Ishikawa (cell line): Measurements from ENCODE around the gene SH3RF2.

Experiments used
- CEBPB ChIP-seq: IDR thresholded peaks from 2 replicates; pipeline ENCODE4 v1.6.1; 2012
- CREB1 ChIP-seq: IDR thresholded peaks from 2 replicates; pipeline ENCODE4 v1.6.1; 2012; ENCODE audit warnings: low read depth
- EGR1 ChIP-seq: IDR thresholded peaks from 2 replicates; pipeline ENCODE4 v1.6.1; 2012
- EP300 ChIP-seq: IDR thresholded peaks from 2 replicates; pipeline ENCODE4 v1.6.1; 2012; ENCODE audit warnings: borderline replicate concordance
- FOXM1 ChIP-seq: IDR thresholded peaks from 2 replicates; pipeline ENCODE4 v1.6.1; 2012; ENCODE audit warnings: low read depth, borderline replicate concordance
- NFIC ChIP-seq: IDR thresholded peaks from 2 replicates; pipeline ENCODE4 v1.6.1; 2012
- RAD21 ChIP-seq: IDR thresholded peaks from 2 replicates; pipeline ENCODE4 v1.6.1; 2012; ENCODE audit warnings: low read depth
- TAF1 ChIP-seq: IDR thresholded peaks from 2 replicates; pipeline ENCODE4 v1.6.1; 2012; ENCODE audit warnings: low read depth, mild to moderate bottlenecking
- TCF12 ChIP-seq: IDR thresholded peaks from 2 replicates; pipeline ENCODE4 v1.6.1; 2012; ENCODE audit warnings: low read depth
- TEAD4 ChIP-seq: IDR thresholded peaks from 2 replicates; pipeline ENCODE4 v1.6.1; 2012
- YY1 ChIP-seq: IDR thresholded peaks from 2 replicates; pipeline ENCODE4 v1.6.1; 2012; ENCODE audit warnings: low read depth
- ZBTB7A ChIP-seq: IDR thresholded peaks from 2 replicates; pipeline ENCODE4 v1.6.1; 2012; ENCODE audit warnings: low read depth
- TF ChIP-seq, protein P1 (sequence below): IDR thresholded peaks from 2 replicates; pipeline ENCODE4 v1.6.1; 2012; ENCODE audit warnings: low read depth, mild to moderate bottlenecking
- TF ChIP-seq, protein P2 (sequence below): IDR thresholded peaks from 2 replicates; pipeline ENCODE4 v1.6.1; 2012
- TF ChIP-seq, protein P3 (sequence below): IDR thresholded peaks from 2 replicates; pipeline ENCODE4 v1.6.1; 2012

The SH3RF2 gene

GRCh38 chr5:145937432-145938250 lies 1.3 kb downstream of the SH3RF2 start:
- TF ChIP-seq CEBPB (no peak), TEAD4 (no peak), CREB1 (no peak)

DNA sequence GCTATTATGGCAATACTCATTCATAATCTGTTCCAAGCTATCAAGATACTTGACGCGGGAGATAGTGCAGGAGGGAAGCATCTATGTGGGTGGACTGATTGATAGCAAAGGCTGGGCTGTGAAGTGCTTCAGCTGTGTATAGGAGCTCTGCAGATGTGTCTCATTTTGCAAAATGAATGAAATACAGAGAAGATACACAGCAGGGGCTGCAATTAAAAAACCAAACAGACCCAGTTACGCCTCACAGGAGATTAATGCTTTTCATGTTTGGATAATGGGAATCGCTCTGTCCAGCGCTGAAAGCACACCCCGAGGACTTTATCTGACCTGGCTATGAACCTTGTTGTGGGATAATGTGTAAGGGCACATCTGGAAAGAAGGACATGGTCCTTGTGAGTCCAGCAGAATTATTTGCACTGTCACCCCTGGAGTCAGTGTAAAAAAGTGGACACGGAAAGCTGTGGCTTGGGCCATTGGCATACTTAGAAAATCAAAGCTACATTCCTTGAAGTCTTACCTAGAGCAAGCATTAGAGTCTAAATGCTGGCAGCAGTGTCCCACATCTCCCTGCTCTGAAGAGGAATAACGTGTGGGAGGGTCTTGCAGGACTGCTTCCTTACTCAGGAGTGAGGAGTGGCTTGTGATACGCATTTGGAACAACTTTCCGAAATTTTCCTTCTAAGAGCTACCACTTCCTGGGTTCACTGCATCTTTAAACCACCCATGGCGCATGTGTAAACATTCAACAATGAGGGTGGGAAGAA lies 2.6 kb downstream of the SH3RF2 start:
- TF ChIP-seq, protein P1, sequence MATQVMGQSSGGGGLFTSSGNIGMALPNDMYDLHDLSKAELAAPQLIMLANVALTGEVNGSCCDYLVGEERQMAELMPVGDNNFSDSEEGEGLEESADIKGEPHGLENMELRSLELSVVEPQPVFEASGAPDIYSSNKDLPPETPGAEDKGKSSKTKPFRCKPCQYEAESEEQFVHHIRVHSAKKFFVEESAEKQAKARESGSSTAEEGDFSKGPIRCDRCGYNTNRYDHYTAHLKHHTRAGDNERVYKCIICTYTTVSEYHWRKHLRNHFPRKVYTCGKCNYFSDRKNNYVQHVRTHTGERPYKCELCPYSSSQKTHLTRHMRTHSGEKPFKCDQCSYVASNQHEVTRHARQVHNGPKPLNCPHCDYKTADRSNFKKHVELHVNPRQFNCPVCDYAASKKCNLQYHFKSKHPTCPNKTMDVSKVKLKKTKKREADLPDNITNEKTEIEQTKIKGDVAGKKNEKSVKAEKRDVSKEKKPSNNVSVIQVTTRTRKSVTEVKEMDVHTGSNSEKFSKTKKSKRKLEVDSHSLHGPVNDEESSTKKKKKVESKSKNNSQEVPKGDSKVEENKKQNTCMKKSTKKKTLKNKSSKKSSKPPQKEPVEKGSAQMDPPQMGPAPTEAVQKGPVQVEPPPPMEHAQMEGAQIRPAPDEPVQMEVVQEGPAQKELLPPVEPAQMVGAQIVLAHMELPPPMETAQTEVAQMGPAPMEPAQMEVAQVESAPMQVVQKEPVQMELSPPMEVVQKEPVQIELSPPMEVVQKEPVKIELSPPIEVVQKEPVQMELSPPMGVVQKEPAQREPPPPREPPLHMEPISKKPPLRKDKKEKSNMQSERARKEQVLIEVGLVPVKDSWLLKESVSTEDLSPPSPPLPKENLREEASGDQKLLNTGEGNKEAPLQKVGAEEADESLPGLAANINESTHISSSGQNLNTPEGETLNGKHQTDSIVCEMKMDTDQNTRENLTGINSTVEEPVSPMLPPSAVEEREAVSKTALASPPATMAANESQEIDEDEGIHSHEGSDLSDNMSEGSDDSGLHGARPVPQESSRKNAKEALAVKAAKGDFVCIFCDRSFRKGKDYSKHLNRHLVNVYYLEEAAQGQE = peak; percentile 57
- no peak for TF ChIP-seq RAD21

DNA sequence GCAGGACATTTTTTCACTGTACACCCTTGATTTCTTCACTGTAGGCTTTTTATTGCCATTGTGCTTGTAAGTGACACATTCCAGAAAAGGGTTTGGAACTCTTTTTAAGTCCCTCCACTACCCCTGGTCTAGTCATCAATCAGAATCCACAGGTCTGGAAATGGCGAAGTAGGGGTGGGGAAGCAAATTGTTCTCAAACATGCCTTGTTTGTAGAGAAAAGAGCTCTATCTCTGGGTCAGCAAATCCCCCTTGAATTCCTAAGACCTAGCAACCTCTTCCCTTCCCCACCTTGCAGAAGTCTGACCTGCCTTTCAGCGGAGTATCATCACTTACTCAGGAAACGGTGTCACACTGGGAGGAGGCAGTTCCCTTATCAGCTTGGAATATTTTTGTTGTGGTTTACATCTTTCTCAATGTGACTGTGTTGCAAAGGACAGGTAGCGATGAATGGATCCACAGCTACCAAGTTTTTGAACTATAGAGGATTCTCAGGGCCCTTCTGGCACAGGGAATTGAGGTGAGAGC lies 3.2 kb downstream of the SH3RF2 start:
- no peak for TF ChIP-seq NFIC
- no peak for TF ChIP-seq EGR1
- TF ChIP-seq CREB1 = no peak
- TF ChIP-seq CEBPB = no peak
- no peak for TF ChIP-seq FOXM1
- TF ChIP-seq YY1 = no peak
- TF ChIP-seq RAD21 = no peak
- no peak for TF ChIP-seq ZBTB7A
- TF ChIP-seq, protein P2, sequence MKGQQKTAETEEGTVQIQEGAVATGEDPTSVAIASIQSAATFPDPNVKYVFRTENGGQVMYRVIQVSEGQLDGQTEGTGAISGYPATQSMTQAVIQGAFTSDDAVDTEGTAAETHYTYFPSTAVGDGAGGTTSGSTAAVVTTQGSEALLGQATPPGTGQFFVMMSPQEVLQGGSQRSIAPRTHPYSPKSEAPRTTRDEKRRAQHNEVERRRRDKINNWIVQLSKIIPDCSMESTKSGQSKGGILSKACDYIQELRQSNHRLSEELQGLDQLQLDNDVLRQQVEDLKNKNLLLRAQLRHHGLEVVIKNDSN = no peak
- TF ChIP-seq TAF1 = no peak

DNA sequence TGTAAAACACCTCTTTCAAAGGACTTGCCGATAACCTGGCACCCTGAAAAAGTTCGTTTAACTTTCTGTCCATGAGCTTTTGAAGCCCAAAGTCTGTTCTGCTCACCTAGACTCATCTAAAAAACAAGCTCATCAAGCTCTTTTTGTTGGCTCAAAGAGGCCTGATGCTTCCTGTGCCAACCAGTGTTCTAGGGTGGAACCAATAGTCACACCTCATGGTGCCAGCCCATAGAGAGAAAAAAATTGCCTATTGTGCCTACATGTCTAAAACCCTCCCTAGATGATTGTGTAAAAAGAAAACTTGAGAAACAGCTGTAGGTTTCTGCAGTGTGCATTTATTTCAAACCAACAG lies 4.7 kb downstream of the SH3RF2 start:
- TF ChIP-seq RAD21 (no peak), TCF12 (no peak), TAF1 (no peak), CEBPB (no peak), FOXM1 (no peak), YY1 (no peak), TEAD4 (no peak), ZBTB7A (no peak), NFIC (no peak), CREB1 (no peak), EP300 (no peak)
- TF ChIP-seq, protein P1 = no peak
- TF ChIP-seq, protein P2 = no peak
- TF ChIP-seq, protein P3, sequence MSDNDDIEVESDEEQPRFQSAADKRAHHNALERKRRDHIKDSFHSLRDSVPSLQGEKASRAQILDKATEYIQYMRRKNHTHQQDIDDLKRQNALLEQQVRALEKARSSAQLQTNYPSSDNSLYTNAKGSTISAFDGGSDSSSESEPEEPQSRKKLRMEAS = no peak

DNA sequence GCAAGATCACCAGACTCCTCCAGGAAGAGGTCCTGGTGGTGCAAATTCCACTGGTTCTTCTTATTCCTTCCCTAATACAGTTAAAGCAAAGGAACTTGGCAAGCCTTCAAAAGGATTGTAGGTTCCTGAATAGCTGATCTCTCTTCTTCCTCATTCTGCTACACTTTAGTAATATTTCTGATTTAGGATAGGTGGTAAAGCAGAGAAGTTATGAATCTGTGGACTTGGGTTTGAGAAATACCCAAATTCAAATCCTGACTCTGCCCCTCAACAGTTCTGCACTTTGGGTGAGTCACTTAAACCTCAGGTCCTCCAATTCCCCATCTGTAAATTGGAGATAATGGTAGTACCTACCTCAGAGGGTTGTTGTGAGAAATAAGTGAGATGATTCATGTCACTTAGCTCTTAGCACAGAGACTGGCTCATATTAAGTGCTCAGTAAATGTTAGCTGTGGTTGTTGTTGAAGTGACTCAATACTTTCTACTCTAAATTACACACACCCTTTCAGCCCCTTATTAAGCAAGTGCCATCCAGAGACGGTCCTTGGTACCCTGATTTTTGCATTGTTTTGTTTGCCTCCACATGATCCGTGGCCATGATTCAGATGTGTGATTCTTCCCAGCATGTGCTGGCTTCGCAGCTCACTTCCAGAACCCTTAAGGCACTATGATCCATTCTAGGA lies 5.2 kb downstream of the SH3RF2 start:
- TF ChIP-seq TCF12 = no peak
- no peak for TF ChIP-seq YY1
- TF ChIP-seq NFIC = no peak
- no peak for TF ChIP-seq TAF1

GRCh38 chr5:145942201-145942600 lies 5.8 kb downstream of the SH3RF2 start:
- no peak for TF ChIP-seq FOXM1
- no peak for TF ChIP-seq CEBPB
- no peak for TF ChIP-seq NFIC
- no peak for TF ChIP-seq ZBTB7A
- no peak for TF ChIP-seq RAD21
- no peak for TF ChIP-seq EGR1
- no peak for TF ChIP-seq TCF12
- TF ChIP-seq, protein P2 = no peak
- TF ChIP-seq TEAD4 = no peak
- TF ChIP-seq, protein P3 = no peak
- no peak for TF ChIP-seq EP300
- no peak for TF ChIP-seq CREB1
- no peak for TF ChIP-seq TAF1
- TF ChIP-seq, protein P1 = no peak
- no peak for TF ChIP-seq YY1
